Measurements from ENCODE around the gene ZNF524.

GRCh38 chr19:55605207-55605636 lies 5.1 kb downstream of the ZNF524 start:
- TF ChIP-seq POLR2A (IDR thresholded peaks at IDR 0.05) (peak in 2 of 3 donors; percentile 42 to 60), CTCF (IDR thresholded peaks at IDR 0.05) (no peak)

Data from body of pancreas (tissue), 4 donors.